HG02798 (cell line): ENCODE data around the gene EPHA8.

Experiments used
- ATAC-seq: cut with Tn5 transposase; IDR thresholded peaks from one replicate; pipeline ENCODE4 v1.9.1; 2021; ENCODE audit warnings: mild to moderate bottlenecking; ENCODE audit not compliant: unreplicated experiment, poor library complexity

Gene EPHA8

GRCh38 chr1:22563671-22564602, 648 bp downstream of the EPHA8 start:
- no peak for ATAC-seq

DNA sequence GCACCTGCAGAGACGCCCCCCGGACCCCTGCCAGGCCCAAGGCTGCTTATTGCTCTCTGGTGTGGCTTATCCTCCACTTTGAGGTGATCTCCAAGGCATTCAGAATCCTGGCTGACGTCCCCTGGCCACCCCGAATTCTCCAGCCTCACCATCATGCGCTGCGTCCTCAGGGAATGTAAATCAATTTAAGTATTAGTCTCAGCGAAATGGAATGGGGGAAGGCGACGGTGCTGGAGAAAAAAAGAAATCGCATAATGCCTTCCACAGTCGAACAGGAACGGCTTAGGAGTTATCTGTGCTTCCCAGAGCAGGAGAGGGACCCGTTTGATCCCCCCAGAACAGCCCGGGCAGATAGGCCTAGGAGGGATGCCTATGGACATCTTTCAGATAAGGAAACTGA, 2.9 kb downstream of the EPHA8 start:
- ATAC-seq: no peak

DNA sequence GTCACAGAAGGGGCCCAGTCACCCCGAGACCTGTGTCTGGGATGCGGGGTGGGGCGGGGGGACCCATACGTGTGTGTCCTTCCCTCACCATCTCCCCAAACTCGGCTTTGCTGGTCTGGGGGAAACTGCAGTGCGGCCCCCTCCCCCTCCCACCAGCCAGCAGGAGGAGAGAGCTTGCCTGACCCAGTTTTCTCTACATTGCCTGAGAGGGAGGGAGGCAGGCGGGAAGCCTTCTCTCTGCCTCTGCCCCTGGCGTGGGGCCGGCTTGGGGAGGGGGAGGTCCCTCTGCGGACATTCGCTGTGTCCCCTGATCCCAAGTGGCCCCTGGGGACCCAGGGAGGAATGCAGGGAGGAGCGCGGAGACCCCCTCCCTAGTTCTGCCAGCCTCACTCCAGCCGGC, 3.9 kb downstream of the EPHA8 start:
- no peak for ATAC-seq

DNA sequence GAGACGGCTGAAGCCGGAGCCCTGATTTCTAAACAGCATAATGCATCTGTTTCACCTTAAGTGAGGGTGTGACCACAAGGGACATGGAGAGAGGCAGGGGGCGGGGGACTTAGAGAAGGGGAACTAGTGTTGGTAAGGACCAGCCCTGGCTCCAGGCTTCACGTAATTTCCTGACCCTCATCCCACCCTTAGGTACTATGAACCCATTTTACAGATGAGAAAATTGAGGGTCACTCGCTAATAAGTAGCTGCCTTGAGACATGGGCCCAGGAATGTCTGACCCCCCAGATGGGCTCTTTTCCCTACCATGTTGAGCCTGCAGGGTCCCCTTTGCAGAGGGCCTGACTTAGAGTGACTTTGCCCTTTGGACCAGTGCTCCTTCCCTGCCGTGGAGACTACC, 4.7 kb downstream of the EPHA8 start:
- no peak for ATAC-seq

DNA sequence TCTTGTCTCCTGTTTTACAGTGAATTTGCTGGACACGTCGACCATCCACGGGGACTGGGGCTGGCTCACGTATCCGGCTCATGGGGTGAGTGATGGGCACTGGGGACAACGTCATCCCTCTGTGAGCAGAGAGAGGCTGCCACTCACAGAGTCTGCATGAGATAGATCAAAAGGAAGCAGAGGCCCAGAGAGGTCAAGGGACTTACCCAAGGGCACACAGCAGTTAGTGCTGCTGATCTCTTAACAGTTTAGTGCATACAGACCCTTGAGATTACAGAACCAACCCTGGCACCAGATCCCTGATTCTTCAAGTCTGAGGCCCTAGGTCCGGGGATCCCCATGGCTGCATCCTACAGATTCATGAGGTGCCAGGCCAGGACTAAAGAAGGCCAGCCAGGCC, 6.0 kb downstream of the EPHA8 start:
- ATAC-seq: no peak

GRCh38 chr1:22570140-22570909, 7.0 kb downstream of the EPHA8 start:
- ATAC-seq: no peak

- ATAC-seq: no peak
Measured at GRCh38 chr1:22572818-22573217, 9.5 kb downstream of the EPHA8 start.

DNA sequence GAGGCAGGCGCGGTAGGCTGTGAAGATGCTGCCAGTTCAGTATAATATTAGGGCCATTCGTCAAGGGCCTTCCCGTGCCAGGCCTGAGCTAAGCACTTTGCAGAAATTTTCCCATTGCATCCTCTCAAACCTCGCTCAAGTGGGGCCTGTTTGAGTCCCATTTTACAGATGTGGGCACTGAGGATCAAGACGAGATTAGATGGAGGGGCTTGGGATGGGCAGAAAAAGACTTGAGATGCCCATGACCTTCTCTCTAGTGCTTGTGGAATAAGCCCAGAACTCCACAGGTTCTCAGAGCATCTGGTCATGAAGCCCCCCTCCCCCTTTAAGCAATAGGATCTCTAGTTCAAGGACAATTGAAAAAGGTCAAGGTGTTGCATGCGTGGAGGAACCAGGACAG, 9.9 kb downstream of the EPHA8 start:
- no peak for ATAC-seq

GRCh38 chr1:22575532-22576149, 12.4 kb downstream of the EPHA8 start:
- ATAC-seq: no peak

GRCh38 chr1:22576150-22576544, 12.9 kb downstream of the EPHA8 start:
- no peak for ATAC-seq

- ATAC-seq: no peak
Measured at GRCh38 chr1:22576617-22577016, 13.3 kb downstream of the EPHA8 start.

- ATAC-seq: no peak
Measured at GRCh38 chr1:22578732-22579361, 15.6 kb downstream of the EPHA8 start.

GRCh38 chr1:22579541-22580155, 16.4 kb downstream of the EPHA8 start:
- no peak for ATAC-seq

- no peak for ATAC-seq
Measured at GRCh38 chr1:22582661-22583635, 19.7 kb downstream of the EPHA8 start.

DNA sequence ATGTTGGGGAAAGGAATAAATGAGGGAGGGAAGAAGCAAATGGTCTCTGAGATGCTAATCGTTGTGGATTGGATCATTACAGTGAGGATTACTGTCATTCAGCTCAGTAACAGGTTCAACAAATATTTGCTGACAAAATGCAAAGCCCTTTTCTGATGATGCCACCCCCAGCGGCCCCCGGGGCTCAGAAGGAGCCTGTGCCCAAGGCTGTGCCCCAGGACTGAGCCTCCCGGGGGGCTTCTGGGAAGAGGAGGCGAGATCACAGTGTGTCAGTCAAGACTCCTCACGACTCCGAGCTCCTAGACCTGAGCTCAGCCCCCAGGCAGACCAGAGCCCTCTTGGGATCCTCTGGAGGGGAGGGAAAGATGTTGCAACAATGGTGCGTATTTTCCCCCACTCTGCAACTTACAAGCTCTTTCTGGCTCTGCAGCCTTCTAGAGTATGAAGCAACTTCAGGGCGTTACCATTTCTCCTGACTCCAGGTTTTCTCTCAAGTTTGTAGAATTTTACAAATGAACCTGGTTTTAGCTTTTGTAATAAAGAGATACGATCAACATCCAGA, 20.8 kb downstream of the EPHA8 start:
- no peak for ATAC-seq

- ATAC-seq: no peak
Measured at GRCh38 chr1:22584970-22585369, 21.7 kb downstream of the EPHA8 start.

- ATAC-seq: no peak
Measured at GRCh38 chr1:22585471-22585870, 22.2 kb downstream of the EPHA8 start.

DNA sequence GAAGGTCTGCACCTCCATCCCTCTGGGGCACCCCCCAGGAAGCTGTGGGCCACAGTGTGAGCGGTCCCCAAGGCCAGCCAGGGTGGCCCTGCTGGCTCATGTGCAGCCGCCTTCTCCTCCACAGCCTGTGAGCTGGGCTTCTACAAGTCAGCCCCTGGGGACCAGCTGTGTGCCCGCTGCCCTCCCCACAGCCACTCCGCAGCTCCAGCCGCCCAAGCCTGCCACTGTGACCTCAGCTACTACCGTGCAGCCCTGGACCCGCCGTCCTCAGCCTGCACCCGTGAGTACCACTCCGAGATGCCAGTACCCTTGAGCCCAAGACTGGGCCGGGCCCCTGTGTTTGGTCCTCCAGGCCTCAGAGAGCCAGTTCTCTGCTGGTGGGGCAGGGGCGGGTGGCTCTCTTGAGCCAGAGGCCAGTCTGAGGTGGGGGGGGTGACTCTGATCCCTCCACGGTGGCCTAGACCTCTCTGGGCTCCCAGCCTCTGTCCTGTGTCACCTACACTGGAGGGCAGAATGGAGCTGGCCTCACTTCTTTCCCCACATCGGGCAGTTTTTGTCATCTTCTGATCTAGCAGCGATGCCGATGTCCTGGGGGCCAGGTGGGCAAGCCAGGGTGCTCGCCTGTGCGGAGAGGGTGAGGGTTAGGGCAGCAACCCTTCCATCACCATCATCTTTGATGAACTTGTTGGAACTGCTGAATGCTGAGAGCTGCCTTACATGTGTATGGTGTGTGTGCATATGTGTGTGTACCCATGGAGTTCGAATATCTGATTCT, 23.3 kb downstream of the EPHA8 start:
- no peak for ATAC-seq
